ENCODE data around the gene FAAP100.

GRCh38 chr17:81529437-81529803 lies 22.7 kb downstream of the FAAP100 start:
- TF ChIP-seq, protein P1, sequence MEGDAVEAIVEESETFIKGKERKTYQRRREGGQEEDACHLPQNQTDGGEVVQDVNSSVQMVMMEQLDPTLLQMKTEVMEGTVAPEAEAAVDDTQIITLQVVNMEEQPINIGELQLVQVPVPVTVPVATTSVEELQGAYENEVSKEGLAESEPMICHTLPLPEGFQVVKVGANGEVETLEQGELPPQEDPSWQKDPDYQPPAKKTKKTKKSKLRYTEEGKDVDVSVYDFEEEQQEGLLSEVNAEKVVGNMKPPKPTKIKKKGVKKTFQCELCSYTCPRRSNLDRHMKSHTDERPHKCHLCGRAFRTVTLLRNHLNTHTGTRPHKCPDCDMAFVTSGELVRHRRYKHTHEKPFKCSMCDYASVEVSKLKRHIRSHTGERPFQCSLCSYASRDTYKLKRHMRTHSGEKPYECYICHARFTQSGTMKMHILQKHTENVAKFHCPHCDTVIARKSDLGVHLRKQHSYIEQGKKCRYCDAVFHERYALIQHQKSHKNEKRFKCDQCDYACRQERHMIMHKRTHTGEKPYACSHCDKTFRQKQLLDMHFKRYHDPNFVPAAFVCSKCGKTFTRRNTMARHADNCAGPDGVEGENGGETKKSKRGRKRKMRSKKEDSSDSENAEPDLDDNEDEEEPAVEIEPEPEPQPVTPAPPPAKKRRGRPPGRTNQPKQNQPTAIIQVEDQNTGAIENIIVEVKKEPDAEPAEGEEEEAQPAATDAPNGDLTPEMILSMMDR (optimal IDR thresholded peaks at IDR 0.05 in 1 of 3, IDR thresholded peaks at IDR 0.05 in 1 of 3, conservative IDR thresholded peaks at IDR 0.05 in 1 of 3; ENCODE audit: extremely low read depth in 1 of 3, insufficient read depth in 2 of 3, low read length in 3 of 3), result no peak
- TF ChIP-seq EZH2 (IDR thresholded peaks at IDR 0.05; ENCODE audit: low read length), result no peak
